Gastroesophageal sphincter (tissue), 3 donors: Measurements from ENCODE around the gene TMPRSS4.

Source experiments
- CTCF ChIP-seq, 4 experiments: fragments of 200-600 bp in 2 of 4; fragments of 450-650 bp in 2 of 4; sonication (generic) in 1 of 4; IDR thresholded peaks; one replicate each; pipeline ENCODE4 v1.5.1; 2017 to 2019; ENCODE audit warnings: antibody characterized with exemption in 4 of 4, mild to moderate bottlenecking in 2 of 4, moderate library complexity in 2 of 4
- POLR2A ChIP-seq, 2 donors: fragments of 450-650 bp; IDR thresholded peaks; one replicate each; pipeline ENCODE4 v1.6.1; 2017; ENCODE audit warnings: antibody characterized with exemption in 2 of 2, mild to moderate bottlenecking in 2 of 2, moderate library complexity in 1 of 2

- no peak for TF ChIP-seq POLR2A (IDR thresholded peaks at IDR 0.05)
- no peak for TF ChIP-seq CTCF (IDR thresholded peaks at IDR 0.05)
Observed at GRCh38 chr11:118060869-118061268, 16.0 kb upstream of the TMPRSS4 start.
